Fibroblast of lung (primary cell): Measurements from ENCODE around the gene IL18R1. TPM values are rescaled to one million over a fixed set of nuclear protein-coding genes. Genes with fewer than 3 reads are reported as not detected.

Experiments used
- DNase-seq, 2 donors: peaks; one replicate each; pipeline versions ENCODE4 v3.0.0 to v3.0.0-alpha.2; 2010; ENCODE audit warnings: low read depth in 2 of 2
- H2AFZ ChIP-seq: 2 replicates; pipeline ENCODE4 v1.5.1; 2012; ENCODE audit warnings: low read length, control low read depth, inconsistent platforms
- H3K27ac ChIP-seq: 2 replicates; pipeline ENCODE4 v1.5.1; 2011; ENCODE audit warnings: low read length, control low read depth; ENCODE audit not compliant: insufficient read depth
- H3K27me3 ChIP-seq: 2 replicates; pipeline ENCODE4 v1.5.1; 2011; ENCODE audit warnings: mild to moderate bottlenecking, low read length; ENCODE audit not compliant: control insufficient read depth, insufficient read depth
- H3K36me3 ChIP-seq: 2 replicates; pipeline ENCODE4 v1.5.1; 2011; ENCODE audit warnings: low read length; ENCODE audit not compliant: control insufficient read depth, insufficient read depth
- H3K4me1 ChIP-seq: 2 replicates; pipeline ENCODE4 v1.5.1; 2011; ENCODE audit warnings: low read length; ENCODE audit not compliant: control insufficient read depth, insufficient read depth; ENCODE audit errors: extremely low read depth
- H3K4me2 ChIP-seq: 2 replicates; pipeline ENCODE4 v1.5.1; 2011; ENCODE audit warnings: low read length, control low read depth; ENCODE audit not compliant: insufficient read depth; ENCODE audit errors: extremely low read depth
- H3K4me3 ChIP-seq, 4 experiments: fragments of 200-600 bp in 1 of 4; sonication (generic) in 1 of 4; replicated peaks in 1 of 4; 2 replicates each; pipeline ENCODE4 v1.5.1; 2011 to 2016; ENCODE audit warnings: low read length in 4 of 4, low read depth in 3 of 4, mild to moderate bottlenecking in 3 of 4, control low read depth in 2 of 4, inconsistent platforms in 1 of 4, mixed read lengths in 1 of 4; ENCODE audit not compliant: insufficient read depth in 1 of 4; ENCODE audit errors: control extremely low read depth in 1 of 4
- H3K79me2 ChIP-seq: 2 replicates; pipeline ENCODE4 v1.5.1; 2012; ENCODE audit warnings: mild to moderate bottlenecking, low read length, inconsistent platforms; ENCODE audit not compliant: control insufficient read depth, insufficient read depth
- H3K9ac ChIP-seq: 2 replicates; pipeline ENCODE4 v1.5.1; 2011; ENCODE audit warnings: mild to moderate bottlenecking, low read length, control low read depth; ENCODE audit not compliant: insufficient read depth
- H3K9me3 ChIP-seq: 2 replicates; pipeline ENCODE4 v1.5.1; 2012; ENCODE audit warnings: low read depth, low read length; ENCODE audit not compliant: control insufficient read depth, insufficient read depth
- H4K20me1 ChIP-seq: 2 replicates; pipeline ENCODE4 v1.5.1; 2011; ENCODE audit warnings: low read length; ENCODE audit not compliant: control insufficient read depth, insufficient read depth; ENCODE audit errors: extremely low read depth
- EZH2 ChIP-seq: IDR thresholded peaks from 2 replicates; pipeline ENCODE4 v1.5.1; 2012; ENCODE audit warnings: low read length, control low read depth, mild to moderate bottlenecking; ENCODE audit errors: missing control alignments
- polyA plus RNA-seq, 2 donors: library from polyadenylated mRNA; depleted of rRNA in 1 of 2; stranded (reverse) in 1 of 2; unstranded in 1 of 2; fragments of >200 nt; gene quantifications; 2 replicates each; pipeline ENCODE4 v1.2.1, GENCODE V29; 2011 to 2012; ENCODE audit warnings: missing spikeins in 1 of 2
- total RNA-seq: library from RNA; depleted of rRNA; stranded (reverse); fragments of >200 nt; gene quantifications from 2 replicates; pipeline ENCODE4 v1.2.1, GENCODE V29; 2014
- TF ChIP-seq, protein P1 (sequence below), 2 donors: IDR thresholded peaks in 1 of 2; conservative IDR thresholded peaks in 1 of 2; 1 replicate in 1 of 2; 2 replicates in 1 of 2; pipeline ENCODE4 v1.5.1; 2011 to 2012; ENCODE audit warnings: low read length in 2 of 2, control low read depth in 1 of 2, inconsistent platforms in 1 of 2, low read depth in 1 of 2, mild to moderate bottlenecking in 1 of 2

Gene IL18R1
- total and polyA plus RNA-seq, 2 donors (not counting 1 experiment from before 2014, with no cell fraction given), result 0.10 to 0.50 TPM

GRCh38 chr2:102310964-102311640 is 44.5 kb upstream of the IL18R1 start, which contains the start of gene IL1RL1:
Gene IL1RL1, plus strand, starts transcription at chr2:102311563. Its CDS starts 26,702 bp downstream, at chr2:102338265.
- no peak within 1 kb of the TSS for H3K4me2 ChIP-seq
- H3K79me2 ChIP-seq, result no peaks in the 10 kb centered on the region
- no peak within 1 kb of the TSS for H3K27ac ChIP-seq
- no peaks in the 10 kb centered on the region for H3K27me3 ChIP-seq
- peaks cover 8% of the 10 kb centered on the region for H3K4me1 ChIP-seq
- H3K36me3 ChIP-seq, result no peaks in the 10 kb centered on the region
- no peaks in the 10 kb centered on the region for H3K9me3 ChIP-seq
- TF ChIP-seq, protein P1, sequence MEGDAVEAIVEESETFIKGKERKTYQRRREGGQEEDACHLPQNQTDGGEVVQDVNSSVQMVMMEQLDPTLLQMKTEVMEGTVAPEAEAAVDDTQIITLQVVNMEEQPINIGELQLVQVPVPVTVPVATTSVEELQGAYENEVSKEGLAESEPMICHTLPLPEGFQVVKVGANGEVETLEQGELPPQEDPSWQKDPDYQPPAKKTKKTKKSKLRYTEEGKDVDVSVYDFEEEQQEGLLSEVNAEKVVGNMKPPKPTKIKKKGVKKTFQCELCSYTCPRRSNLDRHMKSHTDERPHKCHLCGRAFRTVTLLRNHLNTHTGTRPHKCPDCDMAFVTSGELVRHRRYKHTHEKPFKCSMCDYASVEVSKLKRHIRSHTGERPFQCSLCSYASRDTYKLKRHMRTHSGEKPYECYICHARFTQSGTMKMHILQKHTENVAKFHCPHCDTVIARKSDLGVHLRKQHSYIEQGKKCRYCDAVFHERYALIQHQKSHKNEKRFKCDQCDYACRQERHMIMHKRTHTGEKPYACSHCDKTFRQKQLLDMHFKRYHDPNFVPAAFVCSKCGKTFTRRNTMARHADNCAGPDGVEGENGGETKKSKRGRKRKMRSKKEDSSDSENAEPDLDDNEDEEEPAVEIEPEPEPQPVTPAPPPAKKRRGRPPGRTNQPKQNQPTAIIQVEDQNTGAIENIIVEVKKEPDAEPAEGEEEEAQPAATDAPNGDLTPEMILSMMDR (conservative IDR thresholded peaks at IDR 0.05 in 1 of 2, IDR thresholded peaks at IDR 0.05 in 1 of 2; ENCODE audit: low read depth in 1 of 2, low read length in 2 of 2), result no peak
- H2AFZ ChIP-seq, result no peak within 1 kb of the TSS
- H3K9ac ChIP-seq, result no peak within 1 kb of the TSS
- DNase-seq, result no peak
- no peak within 1 kb of the TSS for H3K4me3 ChIP-seq
- H4K20me1 ChIP-seq, result no peaks in the 10 kb centered on the region

GRCh38 chr2:102313025-102313424 is 42.6 kb upstream of the IL18R1 start:
- Histone ChIP-seq H2AFZ (no peak overlapping the region), H4K20me1 (no peaks in the 10 kb centered on the region), H3K4me2 (no peak overlapping the region), H3K27ac (no peak overlapping the region), H3K36me3 (no peaks in the 10 kb centered on the region), H3K79me2 (no peaks in the 10 kb centered on the region), H3K27me3 (no peaks in the 10 kb centered on the region), H3K9me3 (no peaks in the 10 kb centered on the region), H3K4me3 (no peak overlapping the region), H3K9ac (no peak overlapping the region), H3K4me1 (peaks cover 8% of the 10 kb centered on the region)
- peak; percentile 84 to 86 for DNase-seq
- TF ChIP-seq EZH2, result no peak
- TF ChIP-seq, protein P1 (conservative IDR thresholded peaks at IDR 0.05 in 1 of 2, IDR thresholded peaks at IDR 0.05 in 1 of 2; ENCODE audit: low read depth in 1 of 2, low read length in 2 of 2), result no peak

GRCh38 chr2:102313471-102313870 is 42.1 kb upstream of the IL18R1 start:
- no peaks in the 10 kb centered on the region for H3K27me3 ChIP-seq
- no peak overlapping the region for H3K9ac ChIP-seq
- peaks cover 8% of the 10 kb centered on the region for H3K4me1 ChIP-seq
- H3K79me2 ChIP-seq, result no peaks in the 10 kb centered on the region
- no peak for TF ChIP-seq EZH2
- TF ChIP-seq, protein P1 (conservative IDR thresholded peaks at IDR 0.05 in 1 of 2, IDR thresholded peaks at IDR 0.05 in 1 of 2; ENCODE audit: low read depth in 1 of 2, low read length in 2 of 2), result no peak
- H4K20me1 ChIP-seq, result no peaks in the 10 kb centered on the region
- no peak for DNase-seq
- no peak overlapping the region for H3K4me2 ChIP-seq
- H2AFZ ChIP-seq, result no peak overlapping the region
- no peaks in the 10 kb centered on the region for H3K9me3 ChIP-seq
- no peak overlapping the region for H3K4me3 ChIP-seq
- H3K27ac ChIP-seq, result no peak overlapping the region
- no peaks in the 10 kb centered on the region for H3K36me3 ChIP-seq
